Dermis microvascular lymphatic vessel endothelial cell (primary cell): ENCODE results near the gene FEN1. TPM values are rescaled to one million over a fixed set of nuclear protein-coding genes. Genes with fewer than 3 reads are reported as not detected.
A peak's percentile ranks its signal among the peaks of the same experiment; 100 is the strongest.

Source experiments
- DNase-seq, 2 donors: peaks; one replicate each; pipeline versions ENCODE4 v3.0.0 to v3.0.0-alpha.2; 2010; ENCODE audit warnings: low read depth in 2 of 2
- total RNA-seq: library from RNA; depleted of rRNA; stranded (reverse); fragments of >200 nt; gene quantifications from 2 replicates; pipeline ENCODE4 v1.2.1, GENCODE V29; 2014

FEN1 gene
- total RNA-seq, 1 donor from 2014 or later = 30.8 TPM

- no peak for DNase-seq
These were observed 17.6 kb upstream of the FEN1 start for GRCh38 chr11:61775106-61775505.

GRCh38 chr11:61775606-61776554 is 16.8 kb upstream of the FEN1 start:
- DNase-seq = no peak

- DNase-seq = peak in 1 of 2 donors; percentile 55
These were observed 16.1 kb upstream of the FEN1 start for GRCh38 chr11:61776561-61777075.

- DNase-seq = peak in 1 of 2 donors; percentile 38
These were observed 15.2 kb upstream of the FEN1 start for GRCh38 chr11:61777234-61778090.

GRCh38 chr11:61778357-61778886 is 14.3 kb upstream of the FEN1 start:
- DNase-seq = no peak

GRCh38 chr11:61778920-61779650 is 13.6 kb upstream of the FEN1 start:
- DNase-seq = no peak

GRCh38 chr11:61779666-61780525 is 12.8 kb upstream of the FEN1 start:
- DNase-seq = no peak

- DNase-seq = no peak
These were observed 12.0 kb upstream of the FEN1 start for GRCh38 chr11:61780581-61781162.

- DNase-seq = no peak
These were observed 11.1 kb upstream of the FEN1 start for GRCh38 chr11:61781585-61781984.

- no peak for DNase-seq
These were observed 10.4 kb upstream of the FEN1 start for GRCh38 chr11:61782299-61782698.

- no peak for DNase-seq
These were observed 9.9 kb upstream of the FEN1 start for GRCh38 chr11:61782841-61783240.

- no peak for DNase-seq
These were observed 8.8 kb upstream of the FEN1 start for GRCh38 chr11:61783717-61784505.

- DNase-seq = no peak
These were observed 8.3 kb upstream of the FEN1 start for GRCh38 chr11:61784506-61784805.

GRCh38 chr11:61785837-61786402 is 6.8 kb upstream of the FEN1 start:
- no peak for DNase-seq

GRCh38 chr11:61787928-61788491 is 4.7 kb upstream of the FEN1 start:
- DNase-seq = peak; percentile 34 to 64

- peak; percentile 88 to 94 for DNase-seq
These were observed 888 bp upstream of the FEN1 start for GRCh38 chr11:61791737-61792309.

- peak in 1 of 2 donors; percentile 12 for DNase-seq
These were observed 545 bp downstream of the FEN1 start for GRCh38 chr11:61793083-61793828.
